ENCODE measurements around the gene PRCP.

- TF ChIP-seq EP300 (IDR thresholded peaks at IDR 0.05) (no peak), CTCF (IDR thresholded peaks at IDR 0.05) (no peak)
Observed at GRCh38 chr11:82899186-82899820, 927 bp downstream of the PRCP start.

Data from ovary (tissue), 3 donors.